Measurements from ENCODE around the gene ADAM33.

ADAM33 gene

DNA sequence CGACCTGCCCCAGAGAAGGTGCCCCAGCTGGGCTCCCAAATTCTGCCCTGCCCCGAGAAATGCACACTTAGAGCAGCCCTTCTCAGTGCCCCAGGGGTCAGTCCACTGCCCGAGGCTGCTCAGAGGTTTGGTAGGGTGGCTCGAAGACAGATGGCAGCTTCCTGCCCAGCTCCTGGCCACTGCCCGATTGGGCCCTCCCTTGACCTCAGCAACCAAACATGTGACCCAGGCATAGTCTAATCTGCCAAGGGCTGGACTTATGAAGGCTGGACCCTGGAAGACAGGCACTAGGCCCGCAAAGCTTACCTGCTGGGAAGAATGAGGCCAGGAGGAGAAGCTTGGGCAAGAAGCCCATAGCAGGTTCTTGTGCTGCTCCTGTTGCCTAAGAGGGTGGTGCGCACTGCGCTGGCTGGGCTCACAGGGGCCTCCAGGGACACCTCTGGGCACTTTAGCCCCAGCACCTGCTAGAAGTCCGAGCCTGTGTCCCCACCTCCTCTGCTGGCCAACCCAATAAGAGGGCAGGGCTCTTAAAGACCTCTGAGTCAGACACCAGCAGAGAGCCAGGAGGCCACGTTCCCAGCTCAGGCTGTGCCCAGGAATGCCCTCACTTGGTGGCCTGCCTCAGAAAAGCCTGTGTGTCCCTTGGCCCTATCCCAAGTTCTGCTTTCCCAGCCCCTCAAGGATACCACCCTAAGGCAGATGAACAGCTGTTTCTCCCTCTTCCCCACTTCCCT, 25.1 kb upstream of the ADAM33 start:
- peak; percentile 72 for DNase-seq (ENCODE audit: low spot score)

DNA sequence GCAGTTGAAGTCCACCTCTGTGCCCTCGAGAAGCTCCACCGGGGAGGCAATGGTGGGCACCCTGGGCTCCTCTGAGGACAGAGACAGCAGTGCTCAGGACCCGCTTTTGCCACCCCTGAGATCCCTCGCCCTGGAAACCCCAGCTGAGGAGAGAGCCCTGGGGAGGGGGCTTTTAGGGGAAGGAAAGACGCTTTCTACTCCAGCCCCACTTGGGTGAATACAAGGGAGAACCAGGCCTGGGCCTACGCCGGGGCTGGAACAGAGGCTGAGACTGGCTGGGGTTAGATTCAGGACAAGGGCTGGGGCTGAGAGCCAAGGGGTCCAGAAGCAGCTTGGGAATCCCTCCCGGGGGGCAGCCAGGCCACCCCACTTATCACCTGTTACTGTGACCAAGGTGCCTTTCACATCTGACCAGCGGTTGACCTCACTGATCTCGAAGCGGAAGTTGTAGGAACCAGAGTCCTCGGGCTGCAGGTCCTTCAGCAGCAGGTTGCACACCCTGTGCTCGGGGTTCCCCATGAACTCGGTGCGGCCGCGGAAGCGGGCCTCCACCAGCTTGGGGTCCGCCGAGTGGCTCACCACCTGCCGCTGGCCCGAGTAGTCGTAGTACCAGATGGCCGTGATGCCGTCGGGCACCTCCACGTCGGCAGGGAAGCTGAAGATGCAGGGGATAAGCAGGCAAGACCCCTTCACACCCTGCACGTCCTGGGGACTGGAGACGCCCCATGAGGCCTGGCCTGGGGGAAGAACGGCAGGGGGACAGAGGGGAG, 24.3 kb upstream of the ADAM33 start:
- no peak for DNase-seq (ENCODE audit: low spot score)

DNA sequence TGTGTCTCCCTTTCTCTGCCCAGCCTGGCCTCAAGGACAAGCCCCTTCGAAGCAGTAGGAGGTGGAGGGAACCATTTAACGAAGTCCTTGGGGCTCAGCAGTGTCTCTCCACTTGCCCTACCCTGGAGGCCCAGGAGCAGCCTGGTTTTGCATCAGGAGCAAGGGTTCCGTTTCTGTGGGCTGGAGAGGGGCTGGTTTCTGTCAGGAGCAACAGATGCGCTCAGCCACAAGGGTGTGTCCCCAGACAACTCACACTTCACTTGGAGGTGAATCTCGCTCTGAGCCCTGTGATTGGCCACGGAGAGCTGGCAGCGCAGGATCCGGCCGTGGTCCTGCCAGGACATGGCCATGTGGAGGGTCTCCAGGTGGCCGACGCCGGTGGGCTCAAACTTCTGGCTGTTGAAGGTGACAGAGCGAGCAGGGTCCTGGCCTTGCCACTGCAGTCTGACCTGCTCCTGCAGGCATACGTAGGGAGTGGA, 23.7 kb upstream of the ADAM33 start:
- no peak for DNase-seq (ENCODE audit: low spot score)

DNA sequence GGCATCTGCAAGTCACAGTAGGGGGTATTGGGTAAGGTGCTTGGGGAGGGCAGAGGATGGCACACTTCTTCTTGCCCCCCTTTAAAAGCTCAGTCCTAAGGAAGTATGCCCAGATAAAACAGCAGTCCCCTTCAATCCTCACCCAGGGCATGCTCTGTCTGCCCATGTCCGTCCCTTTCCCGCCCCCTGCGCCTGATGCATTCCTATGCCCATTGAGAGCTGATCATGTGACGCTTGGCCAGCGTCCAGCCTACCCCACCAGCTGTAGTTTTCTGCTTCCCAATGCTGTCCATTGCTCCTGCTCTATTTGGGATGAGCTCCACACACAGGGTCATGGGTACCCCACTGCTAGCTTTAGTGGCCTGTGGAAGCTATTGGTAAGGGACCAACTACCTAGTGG, 22.3 kb upstream of the ADAM33 start:
- DNase-seq (ENCODE audit: low spot score) = no peak

DNA sequence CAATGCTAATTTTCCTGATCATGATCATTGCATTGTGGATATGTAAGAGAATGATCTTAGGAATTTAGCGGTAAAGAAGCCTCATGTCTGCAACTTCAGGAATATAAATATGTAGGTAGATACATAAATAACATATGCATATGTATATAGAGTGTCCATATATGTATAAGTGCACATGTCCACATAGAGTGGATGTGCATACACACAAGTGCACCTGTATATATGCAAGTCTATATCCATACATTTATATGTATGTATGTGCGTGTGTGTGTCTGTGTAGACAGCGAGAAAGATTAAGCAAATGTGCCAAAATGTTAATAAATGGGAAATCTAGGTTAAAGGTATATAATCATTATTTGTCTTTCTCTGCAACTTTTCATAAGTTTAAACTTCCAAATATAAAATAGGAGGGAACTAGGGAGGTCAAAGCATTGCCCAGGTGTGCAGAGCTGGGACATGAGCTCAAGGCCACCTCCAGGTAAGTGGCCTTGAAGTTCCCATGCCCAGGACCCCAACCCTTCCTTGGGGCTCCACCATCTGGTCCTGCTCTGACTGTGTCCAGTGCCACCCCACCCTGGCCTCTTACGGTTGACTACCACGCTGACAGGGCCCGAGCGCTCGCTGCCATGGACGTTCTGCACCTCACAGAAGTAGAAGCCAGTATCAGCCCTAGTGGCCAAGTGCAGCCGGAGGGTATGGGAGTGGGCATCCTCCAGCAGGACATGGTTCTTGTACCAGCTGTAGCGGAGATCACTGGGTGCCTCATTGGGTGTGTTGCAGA, 21.0 kb upstream of the ADAM33 start:
- no peak for DNase-seq (ENCODE audit: low spot score)

DNA sequence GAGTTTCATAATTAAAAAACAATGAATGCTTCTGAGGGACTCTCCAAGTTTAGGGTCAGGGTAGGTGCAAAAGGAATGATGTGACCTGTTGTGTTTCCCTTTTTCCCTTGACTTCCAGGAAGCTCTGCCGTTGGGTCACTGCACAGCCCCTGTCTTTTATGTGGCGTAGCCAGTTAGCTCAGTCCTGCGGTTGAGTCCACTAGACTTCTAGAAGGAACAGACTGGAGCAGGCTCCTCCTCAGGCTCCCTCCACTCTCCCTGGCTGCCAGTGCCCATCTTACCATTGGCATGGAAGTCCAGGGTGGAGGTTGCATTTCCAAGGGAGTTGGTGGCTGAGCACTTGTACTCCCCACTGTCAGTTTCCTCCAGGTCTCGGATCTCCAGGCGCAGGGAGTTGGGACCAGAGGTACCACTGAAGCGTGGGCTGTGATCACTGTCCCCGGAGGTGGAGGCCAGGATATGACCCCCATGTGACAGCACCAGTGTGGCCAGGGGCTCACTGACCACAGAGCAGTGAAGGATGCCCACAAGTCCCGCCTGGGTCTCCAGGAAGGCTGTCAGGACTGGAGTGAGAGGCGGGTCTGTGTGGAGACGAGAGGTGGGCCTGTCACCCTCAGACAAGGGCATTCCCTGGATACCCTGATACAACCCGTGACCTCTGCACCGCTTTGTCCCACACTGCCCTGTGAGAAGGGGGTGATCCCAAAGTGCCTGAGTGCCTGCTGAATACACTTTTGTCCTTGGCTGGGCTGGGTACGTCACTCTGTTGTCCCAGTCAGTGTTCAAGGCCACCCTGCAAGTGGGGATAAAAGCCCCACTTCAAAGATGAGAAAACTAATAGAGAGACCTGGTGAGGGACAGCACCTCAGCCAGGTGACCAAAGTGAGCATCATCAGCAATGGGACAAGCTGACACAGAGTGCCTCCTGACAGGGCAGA, 19.5 kb upstream of the ADAM33 start:
- DNase-seq (ENCODE audit: low spot score) = no peak

DNA sequence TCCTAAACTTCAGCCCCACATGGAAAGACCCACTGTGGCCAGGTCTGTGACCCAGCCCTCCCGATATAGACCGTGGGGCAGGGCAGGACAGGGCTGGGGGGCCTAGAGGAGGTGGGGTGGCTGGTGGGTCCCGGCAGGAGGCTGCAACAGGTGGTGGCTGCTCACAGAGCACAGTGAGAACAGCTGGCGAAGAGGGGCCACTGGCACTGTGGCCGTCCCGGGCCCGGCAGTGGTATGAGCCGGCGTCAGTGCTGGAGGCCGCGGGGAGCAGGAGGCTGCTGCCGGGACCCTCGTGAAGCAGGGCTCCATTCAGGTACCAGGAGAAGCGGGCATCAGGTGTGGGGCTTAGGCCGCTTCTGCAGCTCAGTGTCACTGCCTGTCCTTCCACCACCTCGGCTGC, 17.2 kb upstream of the ADAM33 start:
- no peak for DNase-seq (ENCODE audit: low spot score)

DNA sequence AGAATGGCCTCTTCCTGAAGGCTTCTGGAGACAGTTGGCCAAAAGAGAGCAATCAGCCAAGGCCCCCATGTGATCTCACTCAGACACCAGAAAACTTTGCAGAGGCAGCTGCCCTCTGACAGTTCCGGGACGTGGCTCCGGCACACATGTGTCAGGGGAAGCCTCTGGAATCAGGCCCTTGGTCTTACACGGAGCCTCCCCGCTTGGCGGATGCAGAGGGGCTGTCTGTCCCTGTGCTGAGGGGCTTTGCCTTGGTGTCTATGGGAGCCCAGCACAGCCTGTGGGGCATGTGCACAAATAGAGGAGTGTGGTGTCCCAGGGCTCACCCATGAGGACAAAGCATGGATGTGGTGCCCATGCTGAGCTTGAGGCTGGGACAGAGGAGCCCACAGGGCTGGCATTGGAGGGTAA, 16.8 kb upstream of the ADAM33 start:
- peak; percentile 32 for DNase-seq (ENCODE audit: low spot score)

DNA sequence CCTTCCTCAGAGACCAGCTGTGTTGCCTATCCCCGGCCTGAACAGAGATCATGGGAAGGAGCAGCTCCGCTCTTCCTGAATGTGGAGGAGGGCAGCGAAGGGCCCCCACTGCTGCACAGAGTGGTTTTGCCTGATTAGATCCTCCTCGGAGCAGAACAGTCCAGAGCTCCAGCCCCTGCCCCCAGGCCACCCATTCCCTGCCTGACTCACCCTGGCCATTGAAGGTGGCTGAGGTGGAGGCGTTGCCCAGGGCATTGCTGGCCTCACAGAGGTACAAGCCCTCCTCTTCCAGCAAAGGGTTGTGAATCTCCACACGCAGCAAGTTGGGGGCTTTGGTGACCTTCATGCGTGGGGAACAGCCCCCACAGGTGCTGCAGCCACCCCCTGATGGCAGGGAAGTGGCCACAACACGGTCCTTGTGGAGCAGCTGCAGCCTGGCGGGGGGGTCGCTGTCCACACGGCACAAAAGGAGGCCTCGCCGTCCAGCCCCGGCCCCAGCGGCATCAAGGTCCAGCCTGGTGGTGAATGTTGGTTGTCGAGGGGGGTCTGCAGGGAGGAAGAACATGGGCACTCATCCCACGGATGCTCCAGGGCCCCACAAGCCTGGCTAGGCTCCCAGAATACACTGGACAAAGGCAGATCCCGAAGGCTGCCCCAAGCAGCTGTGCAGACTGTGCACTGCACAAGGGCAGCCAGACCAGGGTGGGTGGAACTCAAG, 15.9 kb upstream of the ADAM33 start:
- no peak for DNase-seq (ENCODE audit: low spot score)

DNA sequence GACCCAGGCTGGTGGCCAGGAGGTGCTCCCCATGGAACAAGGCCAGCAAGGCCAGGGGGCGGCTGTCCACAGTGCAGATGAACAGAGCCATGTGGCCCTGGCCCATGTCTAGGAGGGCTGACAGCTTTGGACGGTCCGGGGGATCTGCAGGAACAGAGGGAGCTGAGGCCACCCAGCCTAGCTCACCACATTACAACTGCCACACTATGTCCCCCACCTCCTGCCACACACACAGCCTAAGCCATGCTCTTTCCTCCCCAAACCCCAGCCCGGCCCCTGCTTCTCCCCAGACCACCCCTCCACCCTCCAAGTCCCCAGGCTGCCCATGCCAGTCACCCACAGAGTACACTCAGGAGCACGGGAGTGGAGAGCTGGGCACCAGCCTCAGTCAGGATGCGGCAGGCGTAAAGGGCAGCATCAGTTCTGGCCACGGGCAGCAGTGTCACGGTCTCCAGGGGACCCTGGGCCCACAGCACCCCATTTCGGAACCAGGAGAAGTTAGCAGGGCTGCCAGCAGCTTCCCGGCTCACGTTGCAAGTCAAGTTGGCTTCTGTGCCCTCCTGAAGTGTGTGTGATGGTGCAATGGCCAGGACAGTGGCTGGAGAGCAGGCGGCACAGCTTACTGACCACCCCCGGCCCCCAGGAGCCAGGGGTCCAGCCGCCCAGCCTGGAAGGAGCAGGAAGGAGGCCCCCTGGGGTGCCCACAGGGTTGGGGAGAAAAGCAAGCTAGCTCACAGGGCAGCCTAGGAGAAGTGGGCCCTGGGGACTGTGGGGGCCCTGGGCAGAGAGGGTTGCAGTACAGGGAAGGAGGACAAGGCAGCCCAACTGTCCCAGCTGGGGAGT, 15.2 kb upstream of the ADAM33 start:
- DNase-seq (ENCODE audit: low spot score) = no peak

DNA sequence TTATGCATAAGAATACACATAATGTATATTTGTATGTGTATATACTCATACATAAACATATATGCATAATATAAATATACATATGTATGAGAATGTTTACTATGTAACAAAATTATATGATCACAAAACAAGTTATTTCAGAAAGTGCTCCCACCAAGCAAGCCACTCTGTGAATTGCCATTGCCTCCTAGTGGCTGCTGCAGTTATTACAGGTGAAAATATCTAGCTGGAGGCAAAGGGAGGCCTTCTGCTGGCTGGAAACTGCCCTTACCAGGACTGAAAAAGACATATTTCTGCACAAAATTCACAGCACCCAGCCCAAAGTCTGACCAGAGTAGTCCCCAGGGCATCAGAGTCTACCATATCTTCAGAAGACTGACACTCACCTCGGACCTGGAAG, 14.4 kb upstream of the ADAM33 start:
- no peak for DNase-seq (ENCODE audit: low spot score)

DNA sequence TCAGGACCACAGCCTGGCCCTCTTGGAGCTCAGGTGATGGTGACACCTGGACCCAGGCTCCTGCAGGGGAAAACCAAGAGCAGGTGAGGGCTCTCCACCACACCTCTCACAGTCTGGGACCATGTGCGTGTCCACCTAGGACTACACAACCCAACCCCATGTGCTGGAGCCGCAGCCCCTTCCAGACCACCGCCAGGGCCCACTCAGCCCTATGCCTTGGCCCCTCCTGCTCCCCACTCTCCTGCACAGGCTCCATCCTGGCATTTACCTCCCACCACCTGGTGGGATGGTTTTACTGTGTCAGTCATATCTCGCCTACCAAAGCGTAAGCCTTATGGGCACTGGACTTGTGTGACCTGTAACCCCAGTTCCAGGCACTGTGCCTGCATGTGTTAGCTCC, 13.1 kb upstream of the ADAM33 start:
- no peak for DNase-seq (ENCODE audit: low spot score)

DNA sequence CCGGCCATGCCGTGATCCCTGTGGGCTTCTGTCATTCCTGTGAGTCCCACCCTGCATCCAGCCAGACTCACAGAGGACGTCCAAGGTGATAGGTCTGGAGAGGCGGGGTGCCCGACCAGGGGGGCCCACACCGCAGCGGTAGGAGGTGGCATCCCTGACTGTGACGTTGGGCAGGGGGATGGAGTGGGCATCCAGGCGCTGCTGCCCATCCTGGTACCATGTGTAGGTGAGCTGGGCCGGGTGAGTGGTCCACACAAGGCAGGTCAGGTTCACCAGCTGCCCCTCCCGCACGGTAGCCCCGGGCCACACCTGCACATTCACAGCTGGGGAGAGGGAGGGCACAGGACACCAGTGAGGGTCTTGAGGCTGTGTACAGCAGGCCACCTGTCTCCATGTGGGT, 11.6 kb upstream of the ADAM33 start:
- DNase-seq (ENCODE audit: low spot score) = no peak

DNA sequence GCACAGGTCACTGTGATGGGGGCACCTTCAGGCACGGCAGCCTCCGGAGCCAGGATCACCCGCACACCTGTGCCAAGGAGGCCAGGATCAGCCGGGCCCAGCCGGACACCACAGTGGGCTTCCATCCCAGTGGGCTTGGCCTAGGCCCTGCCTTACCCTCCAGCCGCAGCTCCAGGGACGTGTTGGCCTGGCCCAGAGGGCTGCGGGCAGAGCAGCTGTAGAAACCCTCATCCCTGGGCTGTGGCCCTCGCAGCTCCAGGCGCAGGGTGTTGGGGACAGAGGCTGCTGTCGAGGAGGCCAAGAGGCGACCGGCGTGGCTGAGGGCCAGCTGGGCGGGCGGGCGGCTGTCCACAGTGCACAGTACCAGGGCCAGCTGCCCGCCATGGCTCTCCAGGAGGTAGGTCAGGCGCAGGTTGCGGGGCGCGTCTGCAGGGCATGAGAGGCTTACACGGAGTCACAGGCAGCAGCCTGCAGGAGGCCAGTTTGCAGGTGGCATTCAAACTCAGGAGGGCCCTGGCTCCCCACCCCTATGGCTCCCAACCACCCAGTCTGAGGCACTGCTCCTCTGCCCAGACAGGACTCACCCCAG, 11.0 kb upstream of the ADAM33 start:
- DNase-seq (ENCODE audit: low spot score) = no peak

DNA sequence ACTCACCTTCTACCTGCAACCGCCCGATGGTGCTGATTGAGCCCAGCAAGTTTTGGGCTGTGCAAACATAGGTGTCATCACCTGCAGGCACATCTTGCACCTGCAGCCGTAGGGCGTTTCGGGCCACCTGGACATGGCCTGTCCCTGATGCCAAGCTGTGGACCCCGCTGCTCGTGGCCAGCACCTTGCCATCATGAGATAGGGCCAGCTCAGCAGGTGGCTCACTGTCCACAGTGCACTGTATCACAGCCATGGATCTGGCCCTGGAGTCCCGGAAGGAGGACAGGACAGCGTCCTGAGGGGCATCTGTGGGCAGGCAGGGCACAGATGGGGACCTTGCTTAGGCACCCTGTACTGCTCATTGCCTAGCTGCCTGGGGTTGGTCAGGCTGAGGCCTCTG, 10.1 kb upstream of the ADAM33 start:
- DNase-seq (ENCODE audit: low spot score) = no peak

DNA sequence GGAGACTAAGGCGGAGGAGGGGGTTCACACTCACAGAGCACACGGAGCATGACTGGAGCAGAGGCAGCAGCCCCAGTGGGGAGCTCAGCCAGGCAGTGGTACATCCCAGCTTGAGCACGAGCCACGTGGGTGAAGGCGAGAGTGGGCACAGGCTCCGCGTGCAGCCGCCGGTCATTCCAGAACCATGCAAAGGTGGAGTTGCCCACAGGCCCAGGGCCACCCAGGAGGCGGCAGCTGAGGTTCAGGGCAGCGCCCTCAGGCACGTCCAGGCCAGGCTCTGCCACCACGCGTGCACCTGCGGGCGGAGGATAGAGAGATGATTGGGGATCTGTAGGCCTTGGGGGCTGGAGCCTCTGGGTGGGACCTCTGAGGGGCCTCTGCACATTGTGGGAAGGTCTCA, 9.5 kb upstream of the ADAM33 start:
- DNase-seq (ENCODE audit: low spot score) = no peak

DNA sequence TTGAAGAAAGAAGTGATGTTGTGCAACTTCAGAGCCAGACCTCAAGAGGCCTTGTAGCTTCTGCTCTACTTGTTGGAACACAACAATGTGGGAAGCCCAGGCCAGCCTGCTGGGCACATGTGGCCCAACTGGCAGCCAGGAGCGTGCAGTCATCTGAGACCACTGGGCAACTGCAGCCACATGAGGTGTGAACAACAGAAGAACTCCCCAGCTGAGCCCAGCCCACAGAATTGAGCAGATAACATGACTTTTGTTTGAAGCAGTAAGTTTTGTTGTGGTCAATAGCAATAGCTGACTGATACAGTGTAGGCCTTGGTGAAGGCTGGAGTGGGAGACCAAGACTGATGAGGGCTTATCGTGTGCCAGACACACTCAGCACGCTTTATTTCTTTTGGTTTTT, 8.6 kb upstream of the ADAM33 start:
- DNase-seq (ENCODE audit: low spot score) = no peak

DNA sequence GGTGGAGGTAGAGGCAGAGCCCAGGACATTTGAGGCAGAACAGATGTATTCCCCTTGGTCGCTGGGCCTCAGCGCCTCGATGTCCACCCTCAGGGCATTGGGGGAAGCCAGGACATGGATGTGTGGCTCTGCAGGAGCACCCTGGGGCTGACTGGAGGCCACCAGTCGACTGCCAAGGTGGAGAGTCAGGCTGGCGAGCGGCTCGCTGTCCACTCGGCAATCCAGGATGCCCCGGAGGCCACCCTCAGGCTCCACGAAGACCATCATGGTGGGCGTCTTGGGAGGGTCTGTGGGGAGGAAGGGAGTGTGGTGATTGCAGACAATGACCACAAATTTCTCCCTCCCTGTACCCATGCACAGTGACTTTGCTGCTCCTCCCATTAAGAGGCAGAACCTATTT, 8.2 kb upstream of the ADAM33 start:
- DNase-seq (ENCODE audit: low spot score) = no peak

DNA sequence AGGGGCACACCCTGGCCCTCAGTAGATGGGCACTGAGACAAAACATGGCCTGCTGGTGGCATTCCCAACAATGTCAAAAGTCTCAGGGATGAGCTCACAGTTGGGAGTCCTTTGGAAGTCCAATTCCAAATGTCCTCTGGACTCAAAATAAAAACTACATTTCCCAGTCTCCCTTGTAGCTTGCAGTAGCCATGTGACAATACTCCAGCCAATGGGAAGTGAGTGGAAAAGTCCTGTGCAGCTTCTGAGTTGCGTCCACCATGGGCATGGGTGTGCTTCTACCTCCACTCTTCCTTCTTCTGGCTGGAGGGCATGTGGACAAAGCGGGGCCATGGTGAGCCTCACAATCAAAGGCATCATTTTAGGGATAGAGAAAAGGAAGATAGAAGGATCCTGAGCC, 5.8 kb upstream of the ADAM33 start:
- DNase-seq (ENCODE audit: low spot score) = peak; percentile 86

DNA sequence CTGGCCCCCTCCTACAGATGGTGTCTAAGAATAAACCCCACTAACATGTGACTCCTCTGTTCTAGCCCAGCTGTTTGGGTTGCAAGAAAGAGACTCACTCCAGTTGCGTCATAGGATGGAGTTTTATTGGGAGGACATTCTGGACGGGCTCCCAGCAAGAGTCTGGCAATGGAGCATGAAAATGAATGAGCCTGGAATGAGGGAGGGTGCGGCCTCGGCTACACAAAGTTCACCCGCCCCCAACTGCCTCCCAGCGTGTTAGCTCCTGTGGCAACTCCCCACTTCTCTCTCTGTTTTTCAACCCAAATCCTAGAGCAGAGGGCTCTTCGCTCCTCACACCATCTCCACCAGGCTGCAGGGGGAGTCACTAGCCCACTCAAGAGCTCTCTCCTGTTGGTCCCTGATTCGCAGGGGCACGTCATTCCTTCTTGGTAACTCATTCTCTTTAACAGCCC, 5.1 kb upstream of the ADAM33 start:
- DNase-seq (ENCODE audit: low spot score) = peak; percentile 93
